ENCODE results near the gene ANKS6.
"Not testable (repeated sequence)": the region's sequence is repeated elsewhere in the genome, so short reads cannot be mapped to it uniquely, and the experiment has no call there.

ANKS6 gene

GRCh38 chr9:98708103-98708932 lies 88.0 kb downstream of the ANKS6 start:
- DNase-seq (ENCODE audit: extremely low read depth in 1 of 2, low read depth in 1 of 2), result no peak

- no peak for DNase-seq (ENCODE audit: extremely low read depth in 1 of 2, low read depth in 1 of 2)
Observed at GRCh38 chr9:98707166-98708102, 88.9 kb downstream of the ANKS6 start.

- DNase-seq (ENCODE audit: extremely low read depth in 1 of 2, low read depth in 1 of 2), result no peak
Observed at GRCh38 chr9:98706651-98707165, 89.6 kb downstream of the ANKS6 start.

GRCh38 chr9:98702835-98703380 lies 93.4 kb downstream of the ANKS6 start:
- DNase-seq (ENCODE audit: extremely low read depth in 1 of 2, low read depth in 1 of 2), result no peak

GRCh38 chr9:98702340-98702739 lies 94.0 kb downstream of the ANKS6 start:
- DNase-seq (ENCODE audit: extremely low read depth in 1 of 2, low read depth in 1 of 2), result no peak

GRCh38 chr9:98701576-98701975 lies 94.8 kb downstream of the ANKS6 start:
- no peak for DNase-seq (ENCODE audit: extremely low read depth in 1 of 2, low read depth in 1 of 2)

GRCh38 chr9:98700801-98701200 lies 95.6 kb downstream of the ANKS6 start:
- no peak for DNase-seq (ENCODE audit: extremely low read depth in 1 of 2, low read depth in 1 of 2)

GRCh38 chr9:98698856-98699255 lies 97.5 kb downstream of the ANKS6 start:
- DNase-seq (ENCODE audit: extremely low read depth in 1 of 2, low read depth in 1 of 2), result no peak

GRCh38 chr9:98694943-98695342 lies 101.4 kb downstream of the ANKS6 start:
- no peak for DNase-seq (ENCODE audit: extremely low read depth in 1 of 2, low read depth in 1 of 2)

GRCh38 chr9:98692392-98692791 lies 104.0 kb downstream of the ANKS6 start:
- no peak for DNase-seq (ENCODE audit: extremely low read depth in 1 of 2, low read depth in 1 of 2)

- DNase-seq (ENCODE audit: extremely low read depth in 1 of 2, low read depth in 1 of 2), result no peak
Observed at GRCh38 chr9:98691890-98692289, 104.5 kb downstream of the ANKS6 start.

- DNase-seq (ENCODE audit: extremely low read depth in 1 of 2, low read depth in 1 of 2), result no peak
Observed at GRCh38 chr9:98690686-98691085, 105.7 kb downstream of the ANKS6 start.

GRCh38 chr9:98688710-98689495 lies 107.5 kb downstream of the ANKS6 start:
- DNase-seq (ENCODE audit: extremely low read depth in 1 of 2, low read depth in 1 of 2), result no peak

- no peak for DNase-seq (ENCODE audit: extremely low read depth in 1 of 2, low read depth in 1 of 2)
Observed at GRCh38 chr9:98687911-98688310, 108.4 kb downstream of the ANKS6 start.

GRCh38 chr9:98686961-98687855 lies 109.1 kb downstream of the ANKS6 start:
- DNase-seq (ENCODE audit: extremely low read depth in 1 of 2, low read depth in 1 of 2), result no peak

- not testable (repeated sequence) for DNase-seq (ENCODE audit: extremely low read depth in 1 of 2, low read depth in 1 of 2)
Observed at GRCh38 chr9:98684816-98685215, 111.5 kb downstream of the ANKS6 start.

Measured in activated CD8-positive, alpha-beta memory T cell treated with anti-CD3 and anti-CD28 coated beads for 1 hour (primary cell).